OCI-LY3 (cell line): ENCODE data around the gene SCGB1D1.

Experiments
- H2AFZ ChIP-seq: fragments of 200-600, 300-600 bp; shearing (Covaris generic); 2 replicates; pipeline ENCODE4 v1.6.0; 2014; ENCODE audit warnings: antibody characterized with exemption, low read depth, low read length
- H3K27ac ChIP-seq: fragments of 200-600, 300-600 bp; sonication (generic); 2 replicates; pipeline ENCODE4 v1.5.1; 2014; ENCODE audit warnings: mild to moderate bottlenecking, low read length, moderate library complexity, mixed read lengths
- H3K27me3 ChIP-seq: fragments of 200-600, 300-600 bp; sonication (generic); 2 replicates; pipeline ENCODE4 v1.6.1; 2014; ENCODE audit warnings: low read depth, low read length, mixed read lengths
- H3K36me3 ChIP-seq: fragments of 200-600, 300-600 bp; sonication (generic); replicated peaks from 2 replicates; pipeline ENCODE3; 2014; ENCODE audit warnings: low read depth, low read length, mixed read lengths
- H3K4me1 ChIP-seq: fragments of 300-600, 200-600 bp; sonication (generic); 2 replicates; pipeline ENCODE4 v1.6.1; 2014; ENCODE audit warnings: low read length, mixed read lengths
- H3K4me2 ChIP-seq: fragments of 200-600, 300-600 bp; sonication (generic); 2 replicates; pipeline ENCODE4 v1.6.1; 2014; ENCODE audit warnings: low read length, mixed read lengths
- H3K4me3 ChIP-seq: fragments of 300-600, 200-600 bp; sonication (generic); 2 replicates; pipeline ENCODE4 v1.5.1; 2014; ENCODE audit warnings: antibody characterized with exemption, mild to moderate bottlenecking, low read length, moderate library complexity
- H3K79me2 ChIP-seq: fragments of 300-600, 200-600 bp; shearing (Covaris generic); 2 replicates; pipeline ENCODE4 v1.6.1; 2014; ENCODE audit warnings: mild to moderate bottlenecking, low read length, mixed read lengths
- H3K9ac ChIP-seq: fragments of 300-600, 200-600 bp; shearing (Covaris generic); 2 replicates; pipeline ENCODE4 v1.6.0; 2014; ENCODE audit warnings: mild to moderate bottlenecking, low read length, moderate library complexity
- H3K9me3 ChIP-seq: fragments of 200-600, 300-600 bp; shearing (Covaris generic); 2 replicates; pipeline ENCODE4 v1.6.1; 2014; ENCODE audit warnings: low read length, mixed read lengths; ENCODE audit not compliant: insufficient read depth
- H4K20me1 ChIP-seq: fragments of 200-600, 300-600 bp; sonication (generic); 2 replicates; pipeline ENCODE4 v1.6.1; 2016; ENCODE audit warnings: low read length, mixed read lengths; ENCODE audit not compliant: insufficient read depth
- EZH2phosphoT487 ChIP-seq: fragments of 200-600 bp; shearing (Covaris generic); IDR thresholded peaks from 2 replicates; pipeline ENCODE4 v1.6.1; 2018; ENCODE audit warnings: antibody characterized with exemption, mixed run types, low read depth
- TF ChIP-seq, protein P1 (sequence below): fragments of 200-600, 300-600 bp; sonication (generic); IDR thresholded peaks from 2 replicates; pipeline ENCODE4 v1.5.1; 2014; ENCODE audit warnings: antibody characterized with exemption, low read length, low read depth

Gene SCGB1D1

DNA sequence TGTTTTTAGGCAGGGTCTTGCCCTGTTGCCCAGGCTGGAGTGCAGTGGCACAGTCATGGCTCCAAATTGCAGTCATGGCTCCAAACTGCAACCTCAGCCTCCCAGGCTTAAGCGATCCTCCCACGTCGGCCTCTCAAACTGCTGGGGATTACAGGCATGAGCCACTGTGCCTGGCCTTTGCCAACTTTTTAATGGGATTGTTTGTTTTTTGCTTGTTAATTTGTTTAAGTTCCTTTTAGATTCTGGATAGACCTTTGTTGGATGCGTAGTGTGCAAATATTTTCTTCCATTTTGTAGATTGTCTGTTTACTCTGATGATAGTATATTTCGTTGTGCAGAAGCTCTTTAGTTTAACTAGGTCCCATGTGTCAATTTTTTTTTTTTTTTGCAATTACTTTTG is 10.0 kb upstream of the SCGB1D1 start:
- Histone ChIP-seq H3K79me2 (no peaks in the 10 kb centered on the region), H3K36me3 (no peaks in the 10 kb centered on the region), H3K9me3 (no peaks in the 10 kb centered on the region), H2AFZ (no peak overlapping the region), H3K27ac (no peak overlapping the region), H3K9ac (no peak overlapping the region), H3K4me2 (no peak overlapping the region), H3K27me3 (peaks cover 52% of the 10 kb centered on the region), H4K20me1 (no peaks in the 10 kb centered on the region), H3K4me1 (no peaks in the 10 kb centered on the region), H3K4me3 (no peak overlapping the region)
- TF ChIP-seq, protein P1, sequence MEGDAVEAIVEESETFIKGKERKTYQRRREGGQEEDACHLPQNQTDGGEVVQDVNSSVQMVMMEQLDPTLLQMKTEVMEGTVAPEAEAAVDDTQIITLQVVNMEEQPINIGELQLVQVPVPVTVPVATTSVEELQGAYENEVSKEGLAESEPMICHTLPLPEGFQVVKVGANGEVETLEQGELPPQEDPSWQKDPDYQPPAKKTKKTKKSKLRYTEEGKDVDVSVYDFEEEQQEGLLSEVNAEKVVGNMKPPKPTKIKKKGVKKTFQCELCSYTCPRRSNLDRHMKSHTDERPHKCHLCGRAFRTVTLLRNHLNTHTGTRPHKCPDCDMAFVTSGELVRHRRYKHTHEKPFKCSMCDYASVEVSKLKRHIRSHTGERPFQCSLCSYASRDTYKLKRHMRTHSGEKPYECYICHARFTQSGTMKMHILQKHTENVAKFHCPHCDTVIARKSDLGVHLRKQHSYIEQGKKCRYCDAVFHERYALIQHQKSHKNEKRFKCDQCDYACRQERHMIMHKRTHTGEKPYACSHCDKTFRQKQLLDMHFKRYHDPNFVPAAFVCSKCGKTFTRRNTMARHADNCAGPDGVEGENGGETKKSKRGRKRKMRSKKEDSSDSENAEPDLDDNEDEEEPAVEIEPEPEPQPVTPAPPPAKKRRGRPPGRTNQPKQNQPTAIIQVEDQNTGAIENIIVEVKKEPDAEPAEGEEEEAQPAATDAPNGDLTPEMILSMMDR, result no peak
- no peak for TF ChIP-seq EZH2phosphoT487

DNA sequence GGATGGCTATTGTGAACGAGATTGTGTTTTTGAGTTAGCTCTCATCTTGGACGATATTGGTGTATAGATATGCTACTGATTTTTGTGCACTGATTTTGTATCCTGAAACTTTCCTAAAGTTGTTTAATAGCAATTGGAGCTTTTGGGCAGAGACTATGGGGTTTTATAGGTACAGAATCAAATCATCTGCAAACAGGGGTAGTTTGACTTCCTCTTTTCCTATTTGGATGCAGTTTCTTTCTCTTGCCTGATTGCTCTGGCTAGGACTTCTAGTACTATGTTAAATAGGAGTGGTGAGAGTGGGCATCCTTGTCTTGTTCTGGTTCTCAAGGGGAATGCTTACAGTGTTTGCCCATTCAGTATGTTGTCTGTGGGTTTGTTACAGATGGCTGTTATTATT is 8.9 kb upstream of the SCGB1D1 start:
- H3K27me3 ChIP-seq, result peaks cover 49% of the 10 kb centered on the region
- H4K20me1 ChIP-seq, result no peaks in the 10 kb centered on the region
- no peak overlapping the region for H3K4me3 ChIP-seq
- no peaks in the 10 kb centered on the region for H3K79me2 ChIP-seq
- H3K4me1 ChIP-seq, result no peaks in the 10 kb centered on the region
- TF ChIP-seq, protein P1, result no peak
- no peak for TF ChIP-seq EZH2phosphoT487
- H3K9me3 ChIP-seq, result no peaks in the 10 kb centered on the region
- no peak overlapping the region for H3K9ac ChIP-seq
- H3K36me3 ChIP-seq, result no peaks in the 10 kb centered on the region
- no peak overlapping the region for H3K4me2 ChIP-seq
- H3K27ac ChIP-seq, result no peak overlapping the region
- H2AFZ ChIP-seq, result no peak overlapping the region

DNA sequence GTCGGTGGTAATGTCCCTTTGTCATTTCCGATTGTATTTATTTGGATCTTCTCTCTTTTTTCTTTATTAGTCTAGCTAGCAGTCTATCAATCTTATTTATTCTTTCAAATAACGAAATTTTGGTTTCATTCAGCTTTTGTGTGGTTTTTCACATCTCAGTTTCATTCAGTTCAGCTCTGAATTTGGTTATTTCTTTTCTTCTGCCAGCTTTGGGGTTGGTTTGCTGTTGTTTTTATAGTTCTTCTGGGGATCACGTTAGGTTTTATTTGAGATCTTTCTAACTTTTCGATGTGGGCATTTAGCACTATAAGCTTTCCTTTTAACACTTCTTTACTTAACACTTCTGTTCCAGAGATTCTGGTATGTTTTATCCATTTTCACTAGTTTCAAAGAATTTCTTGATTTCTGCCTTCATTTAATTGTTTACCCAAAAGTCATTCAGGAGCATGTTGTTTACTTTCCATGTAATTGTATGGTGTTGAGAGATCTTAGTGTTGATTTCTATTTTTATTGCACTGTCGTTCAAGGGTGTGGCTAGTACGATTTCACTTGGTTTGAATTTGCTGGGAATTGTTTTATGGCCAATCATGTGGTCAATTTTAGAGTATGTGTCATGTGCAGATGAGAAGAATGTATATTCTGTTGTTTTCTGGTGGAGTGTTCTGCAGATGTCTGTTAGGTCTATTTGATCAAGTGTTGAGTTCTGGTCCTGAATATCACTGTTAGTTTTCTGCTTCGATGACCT is 7.7 kb upstream of the SCGB1D1 start:
- Histone ChIP-seq H3K79me2 (no peaks in the 10 kb centered on the region), H3K4me3 (no peak overlapping the region), H4K20me1 (no peaks in the 10 kb centered on the region), H2AFZ (no peak overlapping the region), H3K36me3 (no peaks in the 10 kb centered on the region), H3K4me2 (no peak overlapping the region), H3K9ac (no peak overlapping the region), H3K4me1 (no peaks in the 10 kb centered on the region), H3K27ac (no peak overlapping the region), H3K9me3 (no peaks in the 10 kb centered on the region), H3K27me3 (peaks cover 44% of the 10 kb centered on the region)
- TF ChIP-seq, protein P1, result no peak
- no peak for TF ChIP-seq EZH2phosphoT487

DNA sequence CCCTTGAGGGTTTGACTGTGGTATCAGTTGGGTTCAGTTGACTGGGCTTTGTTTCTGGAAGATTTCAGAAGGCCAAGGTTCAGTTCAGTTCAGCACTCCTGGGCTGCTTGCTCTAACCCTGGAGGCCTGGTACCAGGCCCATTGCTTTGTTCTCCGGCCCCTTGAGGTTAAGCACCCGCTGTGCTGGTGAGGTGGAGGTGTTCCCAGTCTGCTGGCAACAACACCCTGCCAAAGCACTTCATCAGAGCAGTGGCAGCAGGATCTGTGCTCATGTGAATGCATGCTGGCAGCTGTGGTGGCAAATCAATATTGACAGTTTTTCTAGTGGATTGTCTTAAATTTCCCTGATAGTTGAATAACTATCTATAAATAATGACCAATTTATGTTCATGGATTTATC is 3.8 kb upstream of the SCGB1D1 start:
- H3K27me3 ChIP-seq, result peaks cover 50% of the 10 kb centered on the region
- no peak overlapping the region for H2AFZ ChIP-seq
- no peak overlapping the region for H3K27ac ChIP-seq
- no peaks in the 10 kb centered on the region for H3K4me1 ChIP-seq
- H4K20me1 ChIP-seq, result no peaks in the 10 kb centered on the region
- H3K9ac ChIP-seq, result no peak overlapping the region
- no peaks in the 10 kb centered on the region for H3K9me3 ChIP-seq
- no peak overlapping the region for H3K4me2 ChIP-seq
- no peaks in the 10 kb centered on the region for H3K79me2 ChIP-seq
- no peaks in the 10 kb centered on the region for H3K36me3 ChIP-seq
- TF ChIP-seq, protein P1, result no peak
- TF ChIP-seq EZH2phosphoT487, result no peak
- no peak overlapping the region for H3K4me3 ChIP-seq
